B cell (primary cell): ENCODE measurements around the gene EPB41L2. TPM values are rescaled to one million over a fixed set of nuclear protein-coding genes. Genes with fewer than 3 reads are reported as not detected.

Experiments
- ATAC-seq: fragments of 200-7000 bp; cut with Tn5 transposase; one replicate; pipeline ENCODE4 v1.10.0; 2021; ENCODE audit warnings: low read depth, mild to moderate bottlenecking, moderate number of reproducible peaks, moderate library complexity
- CTCF ChIA-PET: fragments of 350-600 bp; sonication (Branson Sonifier 250); formaldehyde crosslinking; loops from one replicate; lab custom pipeline; 2021; ENCODE audit warnings: antibody characterized with exemption, inconsistent platforms; lab: Charles Lee
- POLR2A ChIA-PET: fragments of 350-600 bp; sonication (Branson Sonifier 250); formaldehyde crosslinking; loops from one replicate; lab custom pipeline; 2021; ENCODE audit warnings: antibody characterized with exemption; lab: Charles Lee
- DNase-seq: peaks from one replicate; pipeline ENCODE4 v3.0.0; 2013
- H2AFZ ChIP-seq: 2 replicates; pipeline ENCODE4 v1.6.1; 2012; ENCODE audit warnings: mild to moderate bottlenecking, low read depth, low read length; ENCODE audit not compliant: insufficient read depth, poor library complexity, severe bottlenecking
- H3K27ac ChIP-seq, 2 donors: 1 replicate in 1 of 2; 2 replicates in 1 of 2; pipeline ENCODE4 v1.5.1; 2012 to 2013; ENCODE audit warnings: low read length in 2 of 2, mild to moderate bottlenecking in 2 of 2, moderate library complexity in 1 of 2
- H3K27me3 ChIP-seq, 4 experiments: fragments of 200-600 bp in 1 of 4; sonication (generic) in 1 of 4; replicated peaks in 1 of 4; 1 replicate in 2 of 4; 2 replicates in 2 of 4; pipeline versions ENCODE4 v1.6.1 to v1.7.0; 2013 to 2016; ENCODE audit warnings: low read length in 3 of 4, mild to moderate bottlenecking in 2 of 4, mixed read lengths in 1 of 4, moderate library complexity in 1 of 4; ENCODE audit not compliant: insufficient read depth in 4 of 4, control insufficient read depth in 3 of 4; ENCODE audit errors: control extremely low read depth in 1 of 4
- H3K36me3 ChIP-seq, 2 experiments: replicated peaks in 1 of 2; 1 replicate in 1 of 2; 2 replicates in 1 of 2; pipeline versions ENCODE4 v1.6.1 to v1.7.1; 2013; ENCODE audit warnings: low read length in 1 of 2; ENCODE audit not compliant: insufficient read depth in 2 of 2, control insufficient read depth in 1 of 2; ENCODE audit errors: control extremely low read depth in 1 of 2, extremely low read depth in 1 of 2
- H3K4me1 ChIP-seq, 2 donors: fragments of 200-600 bp in 1 of 2; sonication (generic) in 1 of 2; 1 replicate in 1 of 2; 2 replicates in 1 of 2; pipeline versions ENCODE4 v1.5.1 to v1.6.1; 2013 to 2017; ENCODE audit warnings: low read length in 2 of 2; ENCODE audit not compliant: control insufficient read depth in 2 of 2, insufficient read depth in 2 of 2
- H3K4me2 ChIP-seq: replicated peaks from 2 replicates; pipeline ENCODE3; 2012; ENCODE audit warnings: mild to moderate bottlenecking, low read depth, low read length; ENCODE audit not compliant: poor library complexity, severe bottlenecking
- H3K4me3 ChIP-seq, 5 experiments: fragments of 200-600 bp in 1 of 5; sonication (generic) in 1 of 5; 1 replicate in 3 of 5; 2 replicates in 2 of 5; pipeline versions ENCODE4 v1.5.1 to v1.7.0; 2011 to 2016; ENCODE audit warnings: low read length in 4 of 5, mild to moderate bottlenecking in 4 of 5, low read depth in 2 of 5, control low read depth in 1 of 5, moderate library complexity in 1 of 5; ENCODE audit not compliant: insufficient read depth in 1 of 5; ENCODE audit errors: control extremely low read depth in 1 of 5, extremely low read depth in 1 of 5
- H3K79me2 ChIP-seq: fragments of 200-600 bp; sonication (generic); one replicate; pipeline ENCODE4 v1.6.0; 2016; ENCODE audit warnings: low read length; ENCODE audit not compliant: control insufficient read depth, insufficient read depth
- H3K9ac ChIP-seq: fragments of 200-600 bp; sonication (generic); 2 replicates; pipeline ENCODE4 v1.6.1; 2017; ENCODE audit warnings: mild to moderate bottlenecking, low read length, moderate library complexity
- H3K9me3 ChIP-seq, 3 donors: one replicate each; pipeline versions ENCODE4 v1.6.1 to v1.7.1; 2013; ENCODE audit warnings: low read length in 2 of 3; ENCODE audit not compliant: control insufficient read depth in 2 of 3, insufficient read depth in 1 of 3; ENCODE audit errors: control extremely low read depth in 1 of 3
- H4K20me1 ChIP-seq: 2 replicates; pipeline ENCODE4 v1.6.0; 2012; ENCODE audit warnings: mild to moderate bottlenecking, low read length; ENCODE audit not compliant: insufficient read depth, control insufficient read depth, poor library complexity, severe bottlenecking
- H3K27ac Mint-ChIP-seq: one replicate; pipeline ENCODE4 v1.8.0; 2021; ENCODE audit warnings: mixed read lengths
- H3K27me3 Mint-ChIP-seq: one replicate; pipeline ENCODE4 v1.8.0; 2021; ENCODE audit warnings: mixed read lengths
- H3K4me1 Mint-ChIP-seq: one replicate; pipeline ENCODE4 v1.8.0; 2021; ENCODE audit warnings: mixed read lengths
- H3K4me3 Mint-ChIP-seq: one replicate; pipeline ENCODE4 v1.8.0; 2021; ENCODE audit warnings: mixed read lengths
- H3K9me3 Mint-ChIP-seq: one replicate; pipeline ENCODE4 v1.8.0; 2022; ENCODE audit warnings: mixed read lengths; ENCODE audit not compliant: insufficient read depth
- CTCF ChIP-seq: fragments of 200-600 bp; IDR thresholded peaks from one replicate; pipeline ENCODE4 v1.8.0; 2022; ENCODE audit warnings: antibody characterized with exemption, mild to moderate bottlenecking
- EZH2 ChIP-seq: IDR thresholded peaks from 2 replicates; pipeline ENCODE4 v1.6.1; 2012; ENCODE audit warnings: borderline replicate concordance, low read depth, mild to moderate bottlenecking, moderate library complexity, low read length; ENCODE audit not compliant: insufficient read depth, poor library complexity, severe bottlenecking
- intact Hi-C: fragments of 100-400 bp; cut with micrococcal nuclease; formaldehyde crosslinking; loops from one replicate; pipeline ENCODE4 v1.10.0; 2022
- polyA plus RNA-seq: library from polyadenylated mRNA; depleted of rRNA; stranded (reverse); fragments of >200 nt; gene quantifications from 2 replicates; pipeline ENCODE4 v1.2.3, GENCODE V29; 2012
- total RNA-seq, 2 donors: library from RNA; stranded (reverse); fragments of 120-200 nt in 1 of 2; gene quantifications; 1 replicate in 1 of 2; 2 replicates in 1 of 2; pipeline versions ENCODE4 v1.2.3 to v1.2.4, GENCODE V29; 2013 to 2022

The EPB41L2 gene
- total and polyA plus RNA-seq, 2 donors (not counting 1 experiment from before 2014, with no cell fraction given): 17.8 to 61.0 TPM

DNA sequence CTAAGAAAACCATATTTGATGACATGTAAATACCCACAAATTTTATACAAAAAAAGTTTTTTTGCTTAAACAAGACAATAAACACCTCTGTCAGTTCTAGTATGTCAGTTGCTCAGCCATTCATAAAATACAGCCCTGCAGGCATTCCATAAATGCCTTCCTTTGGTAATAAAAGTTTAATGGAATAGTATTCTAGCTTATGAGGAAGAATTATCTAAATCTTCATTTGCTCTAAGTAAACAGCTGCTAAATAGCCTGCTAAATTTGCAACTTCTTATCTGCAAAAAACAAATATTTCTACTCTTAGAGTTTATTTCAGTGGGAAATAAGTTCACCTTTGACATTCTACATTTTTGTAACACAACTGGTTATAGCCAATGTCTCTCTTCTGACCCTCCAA lies 127.1 kb downstream of the EPB41L2 start:
- intact Hi-C loops: no loop called here
- H3K27me3 ChIP-seq: no peaks in the 10 kb centered on the region
- CTCF ChIA-PET: interaction anchor here (0.7 to 1.3 kb wide), 3 partner anchors 15 to 55 kb away, joined by 3 read pairs; no protein-coding TSS in a partner anchor

More for the DNA sequence above, 127.1 kb downstream of the EPB41L2 start:
- no peaks in the 10 kb centered on the region for H3K4me1 Mint-ChIP-seq
- ATAC-seq (no peak), DNase-seq (no peak)
- no peaks in the 10 kb centered on the region for H3K9me3 Mint-ChIP-seq
- H3K4me3 Mint-ChIP-seq: no peak overlapping the region
- TF ChIP-seq EZH2 (no peak), CTCF (no peak)
- Histone ChIP-seq H3K4me2 (no peak overlapping the region), H2AFZ (no peak overlapping the region), H3K9ac (no peak overlapping the region), H3K79me2 (no peaks in the 10 kb centered on the region), H3K27ac (no peak overlapping the region), H3K4me3 (no peak overlapping the region), H4K20me1 (no peaks in the 10 kb centered on the region), H3K4me1 (no peaks in the 10 kb centered on the region), H3K36me3 (peaks cover 0 to 2% of the 10 kb centered on the region in 2 experiments), H3K9me3 (no peaks in the 10 kb centered on the region)
- no peaks in the 10 kb centered on the region for H3K27me3 Mint-ChIP-seq
- POLR2A ChIA-PET: no interaction called here
- H3K27ac Mint-ChIP-seq: no peak overlapping the region
